ENCODE results near the gene PNPLA8.

DNA sequence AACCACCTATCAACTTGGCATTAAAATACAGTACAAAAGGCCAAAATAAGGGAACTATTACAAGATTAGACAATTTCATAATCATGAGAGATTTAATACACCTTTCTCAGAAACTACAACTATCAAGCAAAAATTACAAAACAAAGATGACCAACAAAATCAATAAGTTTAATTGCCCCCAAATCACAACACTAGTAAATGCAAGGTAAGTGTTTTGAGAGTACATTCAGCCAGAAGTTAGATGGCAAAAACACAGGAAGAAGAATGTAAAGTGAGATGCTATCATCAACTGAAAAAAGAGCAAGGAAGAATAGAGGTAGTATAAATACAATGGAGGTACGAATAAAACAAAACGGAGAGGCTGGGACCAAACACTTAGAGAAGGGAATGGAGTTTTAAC, 3.2 kb downstream of the PNPLA8 start:
- TF ChIP-seq JUND (IDR thresholded peaks at IDR 0.05) (no peak), YY1 (IDR thresholded peaks at IDR 0.05) (no peak), ATF3 (IDR thresholded peaks at IDR 0.05) (no peak)
- TF ChIP-seq, protein P1, sequence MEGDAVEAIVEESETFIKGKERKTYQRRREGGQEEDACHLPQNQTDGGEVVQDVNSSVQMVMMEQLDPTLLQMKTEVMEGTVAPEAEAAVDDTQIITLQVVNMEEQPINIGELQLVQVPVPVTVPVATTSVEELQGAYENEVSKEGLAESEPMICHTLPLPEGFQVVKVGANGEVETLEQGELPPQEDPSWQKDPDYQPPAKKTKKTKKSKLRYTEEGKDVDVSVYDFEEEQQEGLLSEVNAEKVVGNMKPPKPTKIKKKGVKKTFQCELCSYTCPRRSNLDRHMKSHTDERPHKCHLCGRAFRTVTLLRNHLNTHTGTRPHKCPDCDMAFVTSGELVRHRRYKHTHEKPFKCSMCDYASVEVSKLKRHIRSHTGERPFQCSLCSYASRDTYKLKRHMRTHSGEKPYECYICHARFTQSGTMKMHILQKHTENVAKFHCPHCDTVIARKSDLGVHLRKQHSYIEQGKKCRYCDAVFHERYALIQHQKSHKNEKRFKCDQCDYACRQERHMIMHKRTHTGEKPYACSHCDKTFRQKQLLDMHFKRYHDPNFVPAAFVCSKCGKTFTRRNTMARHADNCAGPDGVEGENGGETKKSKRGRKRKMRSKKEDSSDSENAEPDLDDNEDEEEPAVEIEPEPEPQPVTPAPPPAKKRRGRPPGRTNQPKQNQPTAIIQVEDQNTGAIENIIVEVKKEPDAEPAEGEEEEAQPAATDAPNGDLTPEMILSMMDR (IDR thresholded peaks at IDR 0.05; ENCODE audit: low read depth, low read length, missing input control), result no peak
- TF ChIP-seq, protein P2, sequence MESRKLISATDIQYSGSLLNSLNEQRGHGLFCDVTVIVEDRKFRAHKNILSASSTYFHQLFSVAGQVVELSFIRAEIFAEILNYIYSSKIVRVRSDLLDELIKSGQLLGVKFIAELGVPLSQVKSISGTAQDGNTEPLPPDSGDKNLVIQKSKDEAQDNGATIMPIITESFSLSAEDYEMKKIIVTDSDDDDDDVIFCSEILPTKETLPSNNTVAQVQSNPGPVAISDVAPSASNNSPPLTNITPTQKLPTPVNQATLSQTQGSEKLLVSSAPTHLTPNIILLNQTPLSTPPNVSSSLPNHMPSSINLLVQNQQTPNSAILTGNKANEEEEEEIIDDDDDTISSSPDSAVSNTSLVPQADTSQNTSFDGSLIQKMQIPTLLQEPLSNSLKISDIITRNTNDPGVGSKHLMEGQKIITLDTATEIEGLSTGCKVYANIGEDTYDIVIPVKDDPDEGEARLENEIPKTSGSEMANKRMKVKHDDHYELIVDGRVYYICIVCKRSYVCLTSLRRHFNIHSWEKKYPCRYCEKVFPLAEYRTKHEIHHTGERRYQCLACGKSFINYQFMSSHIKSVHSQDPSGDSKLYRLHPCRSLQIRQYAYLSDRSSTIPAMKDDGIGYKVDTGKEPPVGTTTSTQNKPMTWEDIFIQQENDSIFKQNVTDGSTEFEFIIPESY (IDR thresholded peaks at IDR 0.05), result no peak
